Astrocyte (in vitro differentiated cells and primary cell): ENCODE results near the gene MROH2A. TPM values are rescaled to one million over a fixed set of nuclear protein-coding genes. Genes with fewer than 3 reads are reported as not detected.
A peak's percentile ranks its signal among the peaks of the same experiment; 100 is the strongest.
"Not testable (repeated sequence)": the region's sequence is repeated elsewhere in the genome, so short reads cannot be mapped to it uniquely, and the experiment has no call there.

ENCODE experiments used
- DNase-seq: peaks from one replicate; pipeline ENCODE4 v3.0.0-alpha.2; 2010; ENCODE audit warnings: low read depth
- FAIRE-seq: peaks from 2 replicates; lab custom pipeline; 2011; peaks lifted over from hg19 to GRCh38; lab: Jason Lieb, UNC
- H2AFZ ChIP-seq: 2 replicates; pipeline ENCODE4 v1.6.0; 2012; ENCODE audit warnings: low read depth, low read length, inconsistent platforms
- H3K27ac ChIP-seq: 2 replicates; pipeline ENCODE4 v1.5.1; 2011; ENCODE audit warnings: low read depth, low read length, inconsistent platforms
- H3K27me3 ChIP-seq: 2 replicates; pipeline ENCODE4 v1.6.0; 2011; ENCODE audit warnings: low read length, inconsistent platforms; ENCODE audit not compliant: insufficient read depth
- H3K36me3 ChIP-seq: 2 replicates; pipeline ENCODE4 v1.5.1; 2011; ENCODE audit warnings: low read length, inconsistent platforms; ENCODE audit not compliant: insufficient read depth
- H3K4me1 ChIP-seq: 2 replicates; pipeline ENCODE4 v1.5.1; 2011; ENCODE audit warnings: low read length, inconsistent platforms; ENCODE audit not compliant: insufficient read depth
- H3K4me2 ChIP-seq: 2 replicates; pipeline ENCODE4 v1.6.0; 2012; ENCODE audit warnings: low read length, inconsistent platforms
- H3K4me3 ChIP-seq: 2 replicates; pipeline ENCODE4 v1.5.1; 2011; ENCODE audit warnings: low read depth, mild to moderate bottlenecking, low read length, inconsistent platforms; ENCODE audit not compliant: insufficient read depth
- H3K79me2 ChIP-seq: 2 replicates; pipeline ENCODE4 v1.6.0; 2012; ENCODE audit warnings: mild to moderate bottlenecking, low read length, inconsistent platforms; ENCODE audit not compliant: insufficient read depth
- H3K9ac ChIP-seq: 2 replicates; pipeline ENCODE4 v1.6.0; 2012; ENCODE audit warnings: mild to moderate bottlenecking, low read length, inconsistent platforms
- H3K9me3 ChIP-seq: 2 replicates; pipeline ENCODE4 v1.5.1; 2012; ENCODE audit warnings: low read depth, mild to moderate bottlenecking, low read length, inconsistent platforms; ENCODE audit not compliant: insufficient read depth
- H4K20me1 ChIP-seq: 2 replicates; pipeline ENCODE4 v1.6.0; 2012; ENCODE audit warnings: low read length, inconsistent platforms; ENCODE audit not compliant: insufficient read depth
- H3K27ac Mint-ChIP-seq: one replicate; pipeline ENCODE4 v1.8.0; 2021; ENCODE audit warnings: mild to moderate bottlenecking, mixed read lengths; ENCODE audit not compliant: unreplicated experiment
- H3K27me3 Mint-ChIP-seq: one replicate; pipeline ENCODE4 v1.8.0; 2021; ENCODE audit warnings: low read depth, mixed read lengths; ENCODE audit not compliant: unreplicated experiment
- H3K36me3 Mint-ChIP-seq: one replicate; pipeline ENCODE4 v1.8.0; 2021; ENCODE audit warnings: low read depth, mixed read lengths; ENCODE audit not compliant: unreplicated experiment
- H3K4me1 Mint-ChIP-seq: one replicate; pipeline ENCODE4 v1.8.0; 2021; ENCODE audit warnings: low read depth, mixed read lengths; ENCODE audit not compliant: unreplicated experiment
- H3K4me3 Mint-ChIP-seq: one replicate; pipeline ENCODE4 v1.8.0; 2021; ENCODE audit warnings: mild to moderate bottlenecking, moderate library complexity, mixed read lengths; ENCODE audit not compliant: unreplicated experiment
- H3K9me3 Mint-ChIP-seq: one replicate; pipeline ENCODE4 v1.8.0; 2021; ENCODE audit warnings: mild to moderate bottlenecking, mixed read lengths; ENCODE audit not compliant: unreplicated experiment
- EZH2 ChIP-seq: IDR thresholded peaks from 2 replicates; pipeline ENCODE4 v1.6.1; 2012; ENCODE audit warnings: mild to moderate bottlenecking, low read length, inconsistent platforms; ENCODE audit not compliant: insufficient read depth
- total RNA-seq: library from RNA; stranded (reverse); gene quantifications from 2 replicates; pipeline ENCODE4 v1.2.1, GENCODE V29; 2021
- TF ChIP-seq, protein P1 (sequence below): IDR thresholded peaks from 2 replicates; pipeline ENCODE4 v1.5.1; 2011; ENCODE audit warnings: low read depth, mild to moderate bottlenecking, inconsistent platforms, low read length, moderate library complexity; ENCODE audit not compliant: insufficient read depth

MROH2A gene
- total RNA-seq, 1 donor from 2014 or later = not detected

DNA sequence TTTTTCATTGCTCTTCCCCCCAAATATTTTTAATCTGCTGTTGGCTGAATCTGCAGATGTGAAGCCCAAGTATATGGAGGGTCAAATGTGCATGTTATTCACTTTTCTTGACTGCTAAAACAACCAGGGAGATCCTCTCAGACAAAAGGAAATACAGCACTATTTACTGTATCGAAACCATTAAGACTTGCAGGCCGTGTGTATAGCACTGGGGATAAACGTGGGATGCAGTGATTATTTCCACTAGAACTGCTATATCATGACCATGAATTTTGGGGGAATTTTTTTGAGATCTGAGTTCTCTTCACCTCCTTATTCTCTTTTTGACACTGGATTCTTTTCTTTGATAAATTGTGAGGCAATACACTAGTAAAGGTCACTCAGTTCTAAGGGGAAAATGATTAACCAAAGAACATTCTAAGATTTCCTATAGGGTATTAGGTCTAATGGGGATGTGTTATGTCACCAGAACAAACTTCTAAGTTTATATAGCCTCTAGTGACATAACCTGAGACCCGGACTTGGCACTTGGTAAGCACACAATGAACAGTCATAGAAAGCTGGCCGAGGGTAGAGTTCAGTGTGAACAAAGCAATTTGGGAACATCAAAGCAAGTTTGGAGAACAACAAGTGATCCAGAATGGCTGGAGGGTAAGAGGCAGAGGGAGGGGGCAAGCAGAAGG lies 32.9 kb upstream of the MROH2A start:
- no peak overlapping the region for H2AFZ ChIP-seq
- H3K27me3 ChIP-seq = no peaks in the 10 kb centered on the region
- Mint-ChIP-seq H3K36me3 (no peaks in the 10 kb centered on the region), H3K27me3 (peaks cover 32% of the 10 kb centered on the region), H3K27ac (no peak overlapping the region), H3K4me3 (no peak overlapping the region), H3K4me1 (no peaks in the 10 kb centered on the region), H3K9me3 (peaks cover 9% of the 10 kb centered on the region)
- no peak for FAIRE-seq
- TF ChIP-seq, protein P1, sequence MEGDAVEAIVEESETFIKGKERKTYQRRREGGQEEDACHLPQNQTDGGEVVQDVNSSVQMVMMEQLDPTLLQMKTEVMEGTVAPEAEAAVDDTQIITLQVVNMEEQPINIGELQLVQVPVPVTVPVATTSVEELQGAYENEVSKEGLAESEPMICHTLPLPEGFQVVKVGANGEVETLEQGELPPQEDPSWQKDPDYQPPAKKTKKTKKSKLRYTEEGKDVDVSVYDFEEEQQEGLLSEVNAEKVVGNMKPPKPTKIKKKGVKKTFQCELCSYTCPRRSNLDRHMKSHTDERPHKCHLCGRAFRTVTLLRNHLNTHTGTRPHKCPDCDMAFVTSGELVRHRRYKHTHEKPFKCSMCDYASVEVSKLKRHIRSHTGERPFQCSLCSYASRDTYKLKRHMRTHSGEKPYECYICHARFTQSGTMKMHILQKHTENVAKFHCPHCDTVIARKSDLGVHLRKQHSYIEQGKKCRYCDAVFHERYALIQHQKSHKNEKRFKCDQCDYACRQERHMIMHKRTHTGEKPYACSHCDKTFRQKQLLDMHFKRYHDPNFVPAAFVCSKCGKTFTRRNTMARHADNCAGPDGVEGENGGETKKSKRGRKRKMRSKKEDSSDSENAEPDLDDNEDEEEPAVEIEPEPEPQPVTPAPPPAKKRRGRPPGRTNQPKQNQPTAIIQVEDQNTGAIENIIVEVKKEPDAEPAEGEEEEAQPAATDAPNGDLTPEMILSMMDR = no peak
- no peak for TF ChIP-seq EZH2
- no peak overlapping the region for H3K4me2 ChIP-seq
- no peak overlapping the region for H3K4me3 ChIP-seq
- no peak overlapping the region for H3K9ac ChIP-seq
- no peak for DNase-seq
- no peaks in the 10 kb centered on the region for H3K4me1 ChIP-seq
- no peak overlapping the region for H3K27ac ChIP-seq
- H3K79me2 ChIP-seq = no peaks in the 10 kb centered on the region
- H3K36me3 ChIP-seq = no peaks in the 10 kb centered on the region
- H4K20me1 ChIP-seq = no peaks in the 10 kb centered on the region
- H3K9me3 ChIP-seq = no peaks in the 10 kb centered on the region

DNA sequence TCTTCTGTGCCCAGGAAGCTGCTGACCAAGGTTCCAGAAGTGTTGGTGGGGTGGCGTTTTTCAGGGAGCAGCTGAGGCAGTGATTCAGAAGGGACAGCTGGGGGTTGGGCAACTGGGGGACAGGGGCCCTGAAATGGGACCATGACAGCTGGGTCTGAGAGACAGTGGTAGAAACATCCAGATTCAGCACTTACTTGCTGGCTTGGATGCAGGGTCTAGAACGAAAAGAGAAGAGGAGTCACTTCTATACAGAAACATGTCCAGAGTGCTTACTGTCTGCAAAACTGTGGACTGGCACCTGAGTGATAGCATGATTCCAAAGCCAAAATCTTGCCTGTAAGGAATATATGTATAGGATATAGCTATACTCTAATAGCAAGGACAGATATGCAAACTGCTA lies 32.3 kb upstream of the MROH2A start:
- not testable (repeated sequence) for H2AFZ ChIP-seq, H3K79me2 ChIP-seq, H4K20me1 ChIP-seq, FAIRE-seq, H3K27me3 ChIP-seq, H3K9ac ChIP-seq, H3K9me3 ChIP-seq, H3K4me3 Mint-ChIP-seq, H3K4me3 ChIP-seq, H3K4me1 ChIP-seq, DNase-seq, H3K27ac Mint-ChIP-seq, H3K27ac ChIP-seq, H3K36me3 Mint-ChIP-seq, H3K4me1 Mint-ChIP-seq, H3K4me2 ChIP-seq, H3K36me3 ChIP-seq
- H3K27me3 Mint-ChIP-seq = peaks cover 31% of the 10 kb centered on the region
- peaks cover 10% of the 10 kb centered on the region for H3K9me3 Mint-ChIP-seq

DNA sequence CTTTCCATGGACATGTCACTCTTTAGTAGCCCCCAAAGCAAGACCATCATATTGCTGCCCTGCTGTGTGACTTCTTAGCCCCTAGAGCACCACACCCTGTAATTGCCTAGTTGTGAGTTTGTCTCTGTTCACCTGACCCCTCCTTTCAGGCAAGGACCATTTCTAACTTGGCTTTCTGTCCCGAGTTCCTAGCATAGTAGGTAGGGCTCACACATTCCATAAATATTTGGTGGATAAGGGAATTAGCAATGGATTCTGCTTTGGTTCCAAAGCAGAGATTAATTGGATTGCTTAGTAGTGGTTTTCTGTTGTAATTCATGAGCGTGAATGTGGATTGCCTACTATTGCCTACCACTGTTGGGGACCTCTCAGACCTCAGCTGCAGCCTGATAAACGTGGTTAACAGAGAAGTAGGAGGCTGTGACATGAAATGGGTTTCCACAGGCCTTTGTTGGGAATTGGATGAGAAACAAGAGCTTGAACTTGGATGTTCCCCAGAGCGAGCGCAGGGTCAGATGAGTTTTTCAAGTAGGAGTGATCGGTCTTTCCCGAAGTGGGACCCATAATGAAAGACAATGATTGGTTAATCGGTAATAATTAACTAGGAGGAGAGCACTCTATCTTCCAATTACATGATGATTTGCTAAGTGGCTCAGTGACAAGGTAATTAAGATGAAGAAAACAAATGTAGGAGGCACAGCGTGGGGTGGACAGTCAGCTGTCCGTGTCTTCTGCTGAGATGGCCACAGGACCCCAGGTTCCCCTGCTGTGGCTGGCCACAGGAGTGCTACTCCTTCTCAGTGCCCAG lies 31.5 kb upstream of the MROH2A start:
- H3K27me3 Mint-ChIP-seq = peaks cover 26% of the 10 kb centered on the region
- no peaks in the 10 kb centered on the region for H3K4me1 Mint-ChIP-seq
- H3K79me2 ChIP-seq = no peaks in the 10 kb centered on the region
- H3K4me3 ChIP-seq = no peak overlapping the region
- no peak overlapping the region for H3K27ac Mint-ChIP-seq
- no peaks in the 10 kb centered on the region for H4K20me1 ChIP-seq
- H3K4me1 ChIP-seq = no peaks in the 10 kb centered on the region
- peak; percentile 77 for DNase-seq
- H3K27ac ChIP-seq = no peak overlapping the region
- no peak overlapping the region for H2AFZ ChIP-seq
- no peaks in the 10 kb centered on the region for H3K36me3 ChIP-seq
- TF ChIP-seq EZH2 = no peak
- TF ChIP-seq, protein P1 = no peak
- H3K9ac ChIP-seq = no peak overlapping the region
- H3K27me3 ChIP-seq = no peaks in the 10 kb centered on the region
- H3K9me3 ChIP-seq = no peaks in the 10 kb centered on the region
- H3K36me3 Mint-ChIP-seq = no peaks in the 10 kb centered on the region
- no peak for FAIRE-seq
- no peak overlapping the region for H3K4me3 Mint-ChIP-seq
- H3K4me2 ChIP-seq = no peak overlapping the region
- H3K9me3 Mint-ChIP-seq = peaks cover 17% of the 10 kb centered on the region
